GM10266 (cell line): ENCODE results near the gene MKRN3.

Source experiments
- DNase-seq: peaks from one replicate; pipeline ENCODE4 v3.0.0; 2012; ENCODE audit errors: extremely low spot score
- CTCF ChIP-seq: IDR thresholded peaks from 2 replicates; pipeline ENCODE4 v1.5.1; 2012; ENCODE audit warnings: mild to moderate bottlenecking, low read depth; ENCODE audit not compliant: control insufficient read depth, insufficient read depth; ENCODE audit errors: missing control alignments

MKRN3 gene

DNA sequence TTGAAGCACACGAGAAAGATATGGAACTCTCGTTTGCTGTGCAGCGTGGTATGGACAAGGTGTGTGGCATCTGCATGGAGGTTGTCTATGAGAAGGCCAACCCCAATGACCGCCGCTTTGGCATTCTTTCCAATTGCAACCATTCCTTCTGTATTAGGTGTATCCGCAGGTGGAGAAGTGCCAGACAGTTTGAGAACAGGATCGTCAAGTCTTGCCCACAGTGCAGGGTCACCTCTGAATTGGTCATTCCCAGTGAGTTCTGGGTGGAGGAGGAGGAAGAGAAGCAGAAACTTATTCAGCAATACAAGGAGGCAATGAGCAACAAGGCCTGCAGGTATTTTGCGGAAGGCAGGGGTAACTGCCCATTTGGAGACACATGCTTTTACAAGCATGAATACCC is 1.2 kb downstream of the MKRN3 start:
- no peak for DNase-seq
- no peak for TF ChIP-seq CTCF

DNA sequence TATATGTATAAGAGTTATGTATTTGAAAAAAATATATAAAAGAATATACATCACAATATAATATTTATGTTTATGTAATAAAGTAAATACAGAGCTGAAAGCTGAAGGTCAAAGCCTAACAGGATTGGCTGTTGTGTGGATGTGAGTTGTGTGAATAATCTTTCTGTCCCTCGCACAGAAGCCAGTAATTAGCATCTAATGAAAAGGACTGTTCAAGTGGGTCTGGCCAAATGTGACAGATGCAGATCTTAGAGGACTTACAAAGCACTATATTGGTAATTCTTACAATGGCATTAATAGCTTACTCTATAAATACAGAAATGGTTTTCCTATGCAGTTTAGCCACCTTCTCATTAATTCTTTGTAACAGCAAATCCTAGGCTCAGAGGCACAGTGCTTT is 2.4 kb downstream of the MKRN3 start:
- DNase-seq, result no peak
- TF ChIP-seq CTCF, result no peak

- DNase-seq, result no peak
- no peak for TF ChIP-seq CTCF
These were observed 3.9 kb downstream of the MKRN3 start for GRCh38 chr15:23569151-23569925.

DNA sequence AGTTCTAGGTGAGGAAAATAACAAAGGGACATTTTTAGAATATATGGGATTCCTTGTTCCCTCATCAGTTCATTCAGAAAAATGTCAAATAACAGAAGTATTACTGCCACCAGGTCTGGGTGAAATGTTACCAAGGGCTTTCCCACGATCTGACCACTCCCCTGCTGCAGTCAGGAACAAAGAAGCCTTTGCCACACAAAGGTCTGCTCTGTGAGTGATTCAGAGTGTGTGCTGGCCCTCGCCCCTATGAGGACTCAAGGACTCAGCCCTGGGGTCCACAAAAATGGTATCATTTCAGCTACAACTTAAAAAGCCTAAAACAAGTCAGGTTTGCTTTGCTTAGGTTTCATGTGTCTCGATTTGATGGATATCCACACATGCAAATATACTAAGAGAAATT is 5.0 kb downstream of the MKRN3 start:
- TF ChIP-seq CTCF, result no peak
- no peak for DNase-seq

- DNase-seq, result no peak
- no peak for TF ChIP-seq CTCF
These were observed 7.4 kb downstream of the MKRN3 start for GRCh38 chr15:23572844-23573243.

- TF ChIP-seq CTCF, result no peak
- no peak for DNase-seq
These were observed 9.3 kb downstream of the MKRN3 start for GRCh38 chr15:23574742-23575141.

DNA sequence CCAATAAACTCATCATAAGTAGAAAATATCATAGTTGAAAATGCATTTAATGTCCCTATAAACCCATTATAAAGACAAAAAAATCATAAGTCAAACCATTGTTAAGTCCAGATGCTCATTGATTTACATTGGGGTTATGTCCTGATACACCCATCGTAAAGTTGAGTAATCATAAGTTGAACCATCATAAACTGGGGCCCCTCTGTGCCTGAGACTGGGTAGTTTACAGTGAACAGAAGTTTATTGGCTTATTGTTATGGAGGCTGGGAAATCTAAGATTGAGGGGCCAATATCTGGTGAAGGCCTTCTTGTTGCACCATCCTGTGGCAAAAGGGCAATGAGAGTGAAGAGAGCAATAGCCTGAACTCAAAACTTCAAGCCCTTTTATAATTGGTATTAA is 10.6 kb downstream of the MKRN3 start:
- no peak for DNase-seq
- no peak for TF ChIP-seq CTCF
